Tibial artery (tissue), 4 donors: ENCODE measurements around the gene FSTL4.

Source experiments
- DNase-seq, 2 donors: peaks; one replicate each; pipeline ENCODE4 v3.0.0-alpha.2; 2019
- H3K27ac ChIP-seq, 2 donors: fragments of 200-600 bp; sonication (generic) in 1 of 2; 1 replicate in 1 of 2; 2 replicates in 1 of 2; pipeline ENCODE4 v1.5.1; 2018 to 2019; ENCODE audit warnings: mild to moderate bottlenecking in 1 of 2
- H3K27me3 ChIP-seq, 2 donors: fragments of 200-600 bp; sonication (generic) in 1 of 2; one replicate each; pipeline versions ENCODE4 v1.5.1 to v1.6.0; 2016 to 2019
- H3K36me3 ChIP-seq, 3 donors: fragments of 200-600 bp; sonication (generic) in 2 of 3; one replicate each; pipeline ENCODE4 v1.5.1; 2016 to 2019; ENCODE audit warnings: mild to moderate bottlenecking in 2 of 3
- H3K4me1 ChIP-seq, 4 donors: fragments of 200-600 bp; sonication (generic) in 2 of 4; 1 replicate in 3 of 4; 2 replicates in 1 of 4; pipeline ENCODE4 v1.5.1; 2016 to 2019
- H3K4me3 ChIP-seq, 2 donors: fragments of 200-600 bp; sonication (generic) in 1 of 2; 1 replicate in 1 of 2; 2 replicates in 1 of 2; pipeline ENCODE4 v1.5.1; 2018 to 2019; ENCODE audit warnings: mild to moderate bottlenecking in 2 of 2
- H3K9me3 ChIP-seq, 3 donors: fragments of 200-600 bp; sonication (generic) in 1 of 3; one replicate each; pipeline ENCODE4 v1.5.1; 2016 to 2019
- intact Hi-C: fragments of 100-400 bp; cut with DNase I; formaldehyde crosslinking; loops from one replicate; pipeline ENCODE4 v1.15.0; 2023; ENCODE audit warnings: low total_unique reads
- TF ChIP-seq, protein P1 (sequence below), 2 experiments: fragments of 200-600 bp in 1 of 2; fragments of 450-650 bp in 1 of 2; IDR thresholded peaks; one replicate each; pipeline ENCODE4 v1.5.1; 2017 to 2019; ENCODE audit warnings: antibody characterized with exemption in 2 of 2, mild to moderate bottlenecking in 1 of 2, moderate library complexity in 1 of 2

The FSTL4 gene

GRCh38 chr5:133232011-133232410 lies 380.3 kb downstream of the FSTL4 start:
- DNase-seq = no peak
- H3K27me3 ChIP-seq = no peaks in the 10 kb centered on the region
- H3K9me3 ChIP-seq = no peaks in the 10 kb centered on the region
- no peaks in the 10 kb centered on the region for H3K36me3 ChIP-seq
- intact Hi-C loops = no loop called here
- no peaks in the 10 kb centered on the region for H3K4me1 ChIP-seq
- H3K4me3 ChIP-seq = no peak overlapping the region
- no peak overlapping the region for H3K27ac ChIP-seq
- TF ChIP-seq, protein P1, sequence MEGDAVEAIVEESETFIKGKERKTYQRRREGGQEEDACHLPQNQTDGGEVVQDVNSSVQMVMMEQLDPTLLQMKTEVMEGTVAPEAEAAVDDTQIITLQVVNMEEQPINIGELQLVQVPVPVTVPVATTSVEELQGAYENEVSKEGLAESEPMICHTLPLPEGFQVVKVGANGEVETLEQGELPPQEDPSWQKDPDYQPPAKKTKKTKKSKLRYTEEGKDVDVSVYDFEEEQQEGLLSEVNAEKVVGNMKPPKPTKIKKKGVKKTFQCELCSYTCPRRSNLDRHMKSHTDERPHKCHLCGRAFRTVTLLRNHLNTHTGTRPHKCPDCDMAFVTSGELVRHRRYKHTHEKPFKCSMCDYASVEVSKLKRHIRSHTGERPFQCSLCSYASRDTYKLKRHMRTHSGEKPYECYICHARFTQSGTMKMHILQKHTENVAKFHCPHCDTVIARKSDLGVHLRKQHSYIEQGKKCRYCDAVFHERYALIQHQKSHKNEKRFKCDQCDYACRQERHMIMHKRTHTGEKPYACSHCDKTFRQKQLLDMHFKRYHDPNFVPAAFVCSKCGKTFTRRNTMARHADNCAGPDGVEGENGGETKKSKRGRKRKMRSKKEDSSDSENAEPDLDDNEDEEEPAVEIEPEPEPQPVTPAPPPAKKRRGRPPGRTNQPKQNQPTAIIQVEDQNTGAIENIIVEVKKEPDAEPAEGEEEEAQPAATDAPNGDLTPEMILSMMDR (IDR thresholded peaks at IDR 0.05) = no peak

- Histone ChIP-seq H3K4me3 (no peak overlapping the region), H3K27me3 (no peaks in the 10 kb centered on the region), H3K4me1 (no peaks in the 10 kb centered on the region), H3K27ac (no peak overlapping the region), H3K36me3 (no peaks in the 10 kb centered on the region), H3K9me3 (no peaks in the 10 kb centered on the region)
- TF ChIP-seq, protein P1 (IDR thresholded peaks at IDR 0.05) = no peak
- intact Hi-C loops = no loop called here
- no peak for DNase-seq
Measured at GRCh38 chr5:133230823-133231578, 381.3 kb downstream of the FSTL4 start.

DNA sequence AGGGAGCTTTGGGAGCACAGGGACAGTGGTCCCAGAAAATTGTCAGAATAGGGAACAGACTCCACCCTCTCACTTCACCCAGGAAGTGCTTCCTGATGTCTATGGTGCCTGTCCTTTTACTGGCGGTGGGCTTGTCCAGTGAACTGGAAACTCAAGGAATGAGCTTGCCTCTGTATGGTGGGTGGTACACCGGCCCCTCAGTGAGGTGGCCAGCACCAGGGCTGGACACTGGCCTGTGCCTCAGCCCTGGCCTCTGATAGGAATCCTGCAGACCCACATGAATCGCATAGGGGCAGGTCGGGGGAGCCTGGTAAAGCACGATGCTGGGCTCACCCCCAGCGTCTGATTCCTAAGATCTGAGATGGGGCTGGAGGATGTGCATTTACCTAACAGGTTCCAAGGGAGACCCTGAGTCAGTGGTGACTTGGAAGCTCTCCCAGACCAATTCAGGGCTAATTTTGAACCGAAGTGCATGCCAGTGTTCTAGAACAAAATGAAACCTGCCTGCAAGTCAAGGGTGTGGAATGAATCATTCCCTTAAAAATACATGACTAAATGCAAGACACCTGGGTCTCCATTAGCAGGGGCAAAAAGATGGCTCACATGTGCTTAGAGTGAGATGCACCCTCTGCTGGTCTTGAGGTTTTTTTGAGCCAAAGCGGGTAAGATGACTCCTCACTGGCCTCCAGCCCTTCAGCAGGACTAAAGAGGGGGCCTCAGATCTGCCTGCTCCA lies 382.2 kb downstream of the FSTL4 start:
- H3K27ac ChIP-seq = no peak overlapping the region
- intact Hi-C loops = no loop called here
- no peaks in the 10 kb centered on the region for H3K36me3 ChIP-seq
- H3K9me3 ChIP-seq = no peaks in the 10 kb centered on the region
- no peak overlapping the region for H3K4me3 ChIP-seq
- H3K4me1 ChIP-seq = no peaks in the 10 kb centered on the region
- TF ChIP-seq, protein P1 (IDR thresholded peaks at IDR 0.05) = no peak
- DNase-seq = no peak
- no peaks in the 10 kb centered on the region for H3K27me3 ChIP-seq

GRCh38 chr5:133228316-133228715 lies 384.0 kb downstream of the FSTL4 start:
- Histone ChIP-seq H3K27ac (no peak overlapping the region), H3K9me3 (no peaks in the 10 kb centered on the region), H3K36me3 (no peaks in the 10 kb centered on the region), H3K27me3 (no peaks in the 10 kb centered on the region), H3K4me1 (no peaks in the 10 kb centered on the region), H3K4me3 (no peak overlapping the region)
- DNase-seq = no peak
- intact Hi-C loops = no loop called here
- TF ChIP-seq, protein P1 (IDR thresholded peaks at IDR 0.05) = no peak

- no peaks in the 10 kb centered on the region for H3K4me1 ChIP-seq
- no peaks in the 10 kb centered on the region for H3K9me3 ChIP-seq
- TF ChIP-seq, protein P1 (IDR thresholded peaks at IDR 0.05) = no peak
- no peak overlapping the region for H3K27ac ChIP-seq
- no peak overlapping the region for H3K4me3 ChIP-seq
- intact Hi-C loops = no loop called here
- no peaks in the 10 kb centered on the region for H3K27me3 ChIP-seq
- DNase-seq = no peak
- no peaks in the 10 kb centered on the region for H3K36me3 ChIP-seq
Measured at GRCh38 chr5:133227897-133228296, 384.4 kb downstream of the FSTL4 start.
